Mucosa of stomach (tissue), 1 donor: ENCODE data around the gene CROT.

ENCODE experiments used
- H3K27me3 ChIP-seq: one replicate; pipeline ENCODE4 v1.7.0; 2013; ENCODE audit warnings: mild to moderate bottlenecking, low read length; ENCODE audit not compliant: control insufficient read depth, insufficient read depth
- H3K36me3 ChIP-seq: one replicate; pipeline ENCODE4 v1.7.0; 2013; ENCODE audit warnings: low read length; ENCODE audit not compliant: control insufficient read depth, insufficient read depth
- H3K4me1 ChIP-seq: one replicate; pipeline ENCODE4 v1.7.0; 2013; ENCODE audit warnings: mild to moderate bottlenecking, low read length; ENCODE audit not compliant: control insufficient read depth, insufficient read depth
- H3K4me3 ChIP-seq: one replicate; pipeline ENCODE4 v1.7.0; 2013; ENCODE audit warnings: low read length
- H3K9ac ChIP-seq: one replicate; pipeline ENCODE4 v1.7.0; 2013; ENCODE audit warnings: mild to moderate bottlenecking, low read length, moderate library complexity
- H3K9me3 ChIP-seq: one replicate; pipeline ENCODE4 v1.7.0; 2013; ENCODE audit warnings: mild to moderate bottlenecking, low read length, moderate library complexity; ENCODE audit not compliant: control insufficient read depth
- donor health status: Pancreatic carcinoma.

The CROT gene

GRCh38 chr7:87432536-87432935 lies 87.1 kb downstream of the CROT start:
- Histone ChIP-seq H3K27me3 (no peaks in the 10 kb centered on the region), H3K4me1 (no peaks in the 10 kb centered on the region), H3K9ac (no peak overlapping the region), H3K36me3 (no peaks in the 10 kb centered on the region), H3K9me3 (no peaks in the 10 kb centered on the region), H3K4me3 (no peak overlapping the region)

GRCh38 chr7:87435546-87435945 lies 90.1 kb downstream of the CROT start:
- Histone ChIP-seq H3K9me3 (no peaks in the 10 kb centered on the region), H3K36me3 (no peaks in the 10 kb centered on the region), H3K9ac (no peak overlapping the region), H3K4me3 (no peak overlapping the region), H3K4me1 (no peaks in the 10 kb centered on the region), H3K27me3 (no peaks in the 10 kb centered on the region)

- no peak overlapping the region for H3K9ac ChIP-seq
- no peaks in the 10 kb centered on the region for H3K9me3 ChIP-seq
- no peaks in the 10 kb centered on the region for H3K27me3 ChIP-seq
- no peaks in the 10 kb centered on the region for H3K4me1 ChIP-seq
- no peaks in the 10 kb centered on the region for H3K36me3 ChIP-seq
- no peak overlapping the region for H3K4me3 ChIP-seq
These were observed 100.4 kb downstream of the CROT start for GRCh38 chr7:87445897-87446296.

GRCh38 chr7:87447116-87447635 lies 101.7 kb downstream of the CROT start:
- no peaks in the 10 kb centered on the region for H3K27me3 ChIP-seq
- H3K36me3 ChIP-seq, result no peaks in the 10 kb centered on the region
- H3K4me1 ChIP-seq, result no peaks in the 10 kb centered on the region

GRCh38 chr7:87448388-87448787 lies 102.9 kb downstream of the CROT start:
- Histone ChIP-seq H3K4me1 (no peaks in the 10 kb centered on the region), H3K9ac (no peak overlapping the region), H3K9me3 (no peaks in the 10 kb centered on the region), H3K4me3 (no peak overlapping the region), H3K27me3 (no peaks in the 10 kb centered on the region), H3K36me3 (no peaks in the 10 kb centered on the region)

More at GRCh38 chr7:87447116-87447635, 101.7 kb downstream of the CROT start:
- H3K4me3 ChIP-seq, result no peak overlapping the region
- no peak overlapping the region for H3K9ac ChIP-seq
- H3K9me3 ChIP-seq, result no peaks in the 10 kb centered on the region
